GM11168 (cell line): ENCODE results near the gene ADAP1.

Experiments used
- in situ Hi-C: fragments of 300-500 bp; cut with MboI; formaldehyde crosslinking; loops from one replicate; pipeline ENCODE4 v1.12.0; 2022; ENCODE audit warnings: low sequenced_read_pairs; ENCODE audit not compliant: unreplicated experiment

ADAP1 gene

DNA sequence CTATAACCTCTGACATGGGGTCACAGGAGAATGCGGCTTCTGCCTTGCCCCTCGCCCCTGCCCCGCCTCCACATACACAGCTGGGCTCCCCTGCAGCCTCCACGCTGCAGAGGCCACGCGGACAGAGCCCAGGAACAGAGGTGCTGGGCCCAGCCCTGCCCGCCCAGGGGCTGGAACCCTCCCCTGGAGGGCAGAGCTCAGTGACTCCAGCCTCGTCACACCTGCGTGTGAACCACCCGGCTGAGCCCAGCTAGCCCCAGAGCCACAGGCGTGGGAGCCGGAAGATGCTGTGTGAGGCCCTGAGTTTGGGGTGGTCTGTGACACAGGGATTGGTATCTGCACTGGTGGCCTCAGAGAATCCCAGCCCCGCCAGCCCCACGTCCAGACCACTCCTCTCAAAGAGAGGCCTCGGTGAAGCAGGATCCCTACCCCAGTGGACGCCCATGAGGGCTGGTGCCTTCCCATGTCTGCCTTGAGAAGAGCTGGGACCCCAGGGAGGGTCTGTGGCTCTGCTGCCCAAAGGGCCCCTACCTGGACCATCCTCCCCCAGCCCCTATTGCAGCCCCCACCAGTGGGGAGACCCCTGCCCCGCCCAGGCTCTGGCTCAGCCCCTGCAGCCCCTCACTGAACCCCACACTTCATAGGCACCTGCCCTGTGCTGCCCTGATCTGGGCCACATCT is 8.1 kb upstream of the ADAP1 start:
- in situ Hi-C loops = loop anchor here (5.0 kb wide), 1 partner anchor 35 kb away; no protein-coding TSS in a partner anchor

DNA sequence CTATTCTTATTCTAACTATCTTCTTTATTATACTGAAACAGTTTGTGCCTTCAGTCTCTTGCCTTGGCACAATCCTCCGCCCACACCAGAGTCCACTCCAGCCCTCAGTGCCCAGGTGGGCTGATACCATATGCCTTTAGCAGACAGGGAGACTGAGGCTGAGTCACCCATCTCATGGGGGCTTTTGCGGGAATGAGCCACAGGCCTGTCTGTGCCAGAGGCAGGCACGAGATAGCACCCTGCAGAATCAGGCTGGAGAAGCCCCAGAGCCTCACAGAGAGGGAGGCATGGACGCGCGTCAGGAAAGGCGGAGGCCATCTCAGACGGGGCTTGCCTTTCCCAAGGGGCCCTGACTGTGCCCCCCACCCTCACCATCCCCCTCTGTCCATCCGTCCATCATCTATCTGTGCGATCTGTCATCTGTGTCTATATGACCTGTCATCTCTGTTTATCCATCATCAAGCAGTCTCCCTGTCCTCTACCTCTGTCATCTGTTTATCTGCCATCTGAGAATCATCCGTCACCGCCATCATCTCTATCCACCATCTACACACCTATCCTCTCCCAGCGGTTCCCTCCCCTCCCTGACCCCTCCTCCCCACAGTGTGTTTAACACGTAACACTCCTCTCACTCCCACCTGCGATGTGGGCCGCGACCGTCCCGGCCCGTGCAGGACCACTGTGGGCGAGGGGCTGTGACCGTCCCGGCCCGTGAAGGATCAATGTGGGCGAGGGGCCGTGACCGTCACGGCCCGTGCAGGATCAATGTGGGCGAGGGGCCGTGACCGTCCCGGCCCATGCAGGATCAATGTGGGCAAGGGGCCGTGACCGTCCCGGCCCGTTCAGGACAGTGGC is 7.3 kb upstream of the ADAP1 start:
- in situ Hi-C loops = loop anchor here (5.0 kb wide), 1 partner anchor 34 kb away; no protein-coding TSS in a partner anchor

DNA sequence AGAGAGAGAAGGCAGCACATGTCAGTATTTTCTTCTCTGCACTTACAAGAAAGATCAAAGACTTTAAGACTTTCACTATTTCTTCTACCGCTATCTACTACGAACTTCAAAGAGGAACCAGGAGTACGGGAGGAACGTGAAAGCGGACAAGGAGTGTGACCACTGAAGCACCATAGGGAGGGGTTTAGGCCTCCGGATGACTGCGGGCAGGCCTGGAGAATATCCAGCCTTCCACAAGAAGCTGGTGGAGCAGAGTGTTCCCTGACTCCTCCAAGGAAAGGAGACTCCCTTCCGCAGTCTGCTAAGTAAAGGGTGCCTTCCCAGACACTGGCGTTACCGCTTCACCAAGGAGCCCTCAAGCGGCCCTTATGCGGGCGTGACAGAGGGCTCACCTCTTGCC is 6.5 kb upstream of the ADAP1 start:
- in situ Hi-C loops = loop anchor here (5.0 kb wide), 1 partner anchor 34 kb away; no protein-coding TSS in a partner anchor

DNA sequence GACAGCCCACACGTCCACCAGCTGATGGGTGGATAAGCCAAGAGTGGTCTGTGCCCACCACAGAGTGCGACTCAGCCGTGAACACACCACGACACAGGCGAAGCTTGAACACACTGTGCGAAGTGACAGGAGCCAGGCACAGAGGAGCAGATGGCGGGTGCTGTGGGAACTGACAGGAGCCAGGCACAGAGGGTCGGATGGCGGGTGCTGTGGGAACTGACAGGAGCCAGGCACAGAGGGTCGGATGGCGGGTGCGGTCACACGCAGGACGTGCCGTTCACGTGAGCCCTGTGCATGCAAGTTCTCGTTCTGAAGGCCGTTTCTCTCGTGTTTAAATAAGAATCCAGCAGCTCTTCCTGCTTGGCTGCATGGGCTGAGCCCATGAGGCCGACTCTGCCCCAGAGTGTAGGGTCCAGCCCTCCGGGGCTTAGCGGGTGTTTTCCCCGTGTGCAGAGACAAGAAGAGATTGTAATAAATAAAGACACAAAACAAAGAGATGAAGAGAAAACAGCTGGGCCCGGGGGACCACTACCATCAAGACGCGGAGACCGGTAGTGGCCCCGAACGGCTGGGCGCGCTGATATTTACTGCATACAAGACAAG is 5.9 kb upstream of the ADAP1 start:
- in situ Hi-C loops = loop anchor here (5.0 kb wide), 1 partner anchor 33 kb away; no protein-coding TSS in a partner anchor

DNA sequence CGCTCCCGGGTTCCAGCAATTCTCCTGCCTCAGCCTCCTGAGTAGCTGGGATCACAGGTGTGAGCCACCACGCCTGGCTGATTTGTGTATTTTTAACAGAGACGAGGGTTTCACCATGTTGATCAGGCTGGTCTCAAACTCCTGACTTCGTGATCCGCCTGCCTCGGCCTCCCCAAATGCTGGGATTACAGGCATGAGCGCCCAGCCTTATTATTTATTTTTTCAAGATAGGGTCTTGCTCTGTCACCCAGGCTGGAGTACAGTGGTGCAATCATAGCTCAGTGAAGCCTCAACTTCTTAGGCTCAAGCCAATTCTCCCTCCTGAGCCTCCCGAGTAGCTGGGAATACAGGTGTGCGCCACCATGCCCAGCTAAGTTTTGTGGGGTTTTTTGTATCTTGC is 5.3 kb upstream of the ADAP1 start:
- in situ Hi-C loops = loop anchor here (5.0 kb wide), 1 partner anchor 32 kb away; no protein-coding TSS in a partner anchor

DNA sequence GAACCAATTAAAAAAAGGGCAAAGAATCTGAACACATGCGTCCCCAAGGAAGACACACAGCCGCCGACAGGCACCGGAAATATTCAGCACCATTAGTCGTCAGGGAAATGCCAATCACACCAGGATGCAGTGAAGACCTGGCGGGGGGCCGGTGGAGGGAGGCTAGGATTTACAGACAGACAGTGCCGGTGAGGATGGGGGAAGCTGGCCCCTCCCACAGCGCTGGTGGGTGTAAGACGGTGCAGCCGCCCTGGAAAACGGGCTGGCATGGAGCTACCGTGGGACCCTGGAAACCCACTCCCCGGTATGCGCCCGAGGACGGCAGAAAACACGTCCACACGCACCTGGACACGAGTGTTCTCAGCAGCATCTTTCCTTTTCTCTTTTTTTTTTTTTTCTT is 4.8 kb upstream of the ADAP1 start:
- in situ Hi-C loops = no loop called here

DNA sequence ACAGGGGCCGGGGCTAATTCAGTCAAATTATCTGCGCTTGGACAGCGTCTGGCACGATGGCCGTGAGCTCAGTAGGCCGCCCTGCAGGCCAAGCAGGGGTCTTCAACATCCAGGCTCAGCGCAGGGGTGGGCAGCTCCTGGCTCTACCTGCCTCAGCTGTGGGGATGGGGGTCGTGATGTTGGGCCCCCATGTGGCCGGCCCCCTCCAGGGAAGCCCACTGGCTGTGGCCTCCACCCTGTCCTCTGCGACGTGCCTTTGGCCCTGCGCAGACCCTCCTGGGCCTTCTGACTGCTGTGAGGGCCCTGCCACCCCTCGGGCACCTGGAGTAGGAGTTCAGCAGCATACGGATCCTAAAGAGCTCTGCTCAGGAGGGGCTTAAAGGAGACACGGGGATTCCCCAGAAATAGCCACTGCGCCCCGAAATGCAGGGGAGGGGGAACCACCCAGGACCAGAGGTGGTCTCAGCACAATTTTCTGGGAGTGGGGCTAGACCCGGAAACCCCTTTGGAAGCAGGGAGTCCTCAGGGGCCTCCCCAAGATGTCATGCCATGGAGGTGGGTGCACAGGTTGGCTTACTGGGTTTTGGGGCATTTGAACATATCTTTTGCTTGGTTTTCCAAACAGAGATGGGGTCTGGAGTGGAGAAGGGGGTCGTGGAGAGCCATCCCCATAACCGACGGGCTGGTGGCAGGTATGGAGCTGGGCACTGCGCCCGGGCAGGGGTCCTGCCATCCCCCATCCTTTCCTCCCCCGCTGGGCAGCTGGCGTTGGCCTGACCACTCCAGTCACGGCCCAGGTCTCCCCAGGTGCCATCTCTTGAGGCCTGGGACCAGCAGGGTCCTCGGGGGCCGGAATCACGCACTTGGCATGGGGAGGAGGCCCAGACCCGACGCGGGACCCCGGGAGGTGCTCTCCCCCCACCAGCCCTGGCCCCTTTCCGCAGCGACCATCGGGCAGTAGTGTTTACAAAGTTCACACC is 4.0 kb upstream of the ADAP1 start:
- in situ Hi-C loops = no loop called here

DNA sequence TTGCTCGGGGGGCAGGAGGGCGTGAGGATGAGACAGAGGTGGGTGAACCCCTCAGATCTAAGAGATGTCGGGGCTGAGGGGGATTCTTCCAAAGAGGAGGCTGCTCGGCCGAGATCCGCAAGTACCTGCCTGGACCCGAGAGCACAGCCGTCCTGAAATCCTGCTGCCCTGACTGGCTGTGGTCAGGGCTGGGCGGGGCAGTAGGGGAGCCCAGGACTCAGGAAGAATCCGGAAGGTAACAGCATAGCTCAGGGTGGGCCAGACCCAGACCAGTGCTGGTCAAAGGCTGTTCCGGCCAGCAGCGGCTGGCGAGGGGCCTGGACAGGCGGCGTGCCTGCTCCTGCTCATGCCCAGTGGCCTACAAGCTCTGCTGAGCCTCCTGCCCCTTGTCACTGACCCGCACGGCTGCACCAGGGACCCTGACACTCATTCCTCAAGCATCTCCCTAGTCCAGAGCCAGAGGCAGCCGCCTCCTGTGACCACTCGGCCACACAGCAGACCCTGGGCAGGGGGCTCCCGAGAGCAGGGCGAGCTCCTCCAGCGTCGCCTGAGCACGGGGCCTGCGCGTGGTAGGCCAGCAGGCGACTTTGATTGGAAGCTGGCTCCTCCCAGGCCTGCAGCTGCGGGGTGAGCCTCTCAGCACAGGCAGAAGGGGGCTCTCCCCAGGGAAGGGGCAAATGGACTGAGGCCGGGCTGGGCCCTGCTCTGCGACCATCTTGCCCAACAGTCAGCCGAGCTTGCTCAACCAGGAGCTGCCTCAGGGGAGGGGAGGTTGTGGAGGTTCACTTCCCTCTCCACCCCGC is 3.1 kb upstream of the ADAP1 start:
- in situ Hi-C loops = no loop called here

DNA sequence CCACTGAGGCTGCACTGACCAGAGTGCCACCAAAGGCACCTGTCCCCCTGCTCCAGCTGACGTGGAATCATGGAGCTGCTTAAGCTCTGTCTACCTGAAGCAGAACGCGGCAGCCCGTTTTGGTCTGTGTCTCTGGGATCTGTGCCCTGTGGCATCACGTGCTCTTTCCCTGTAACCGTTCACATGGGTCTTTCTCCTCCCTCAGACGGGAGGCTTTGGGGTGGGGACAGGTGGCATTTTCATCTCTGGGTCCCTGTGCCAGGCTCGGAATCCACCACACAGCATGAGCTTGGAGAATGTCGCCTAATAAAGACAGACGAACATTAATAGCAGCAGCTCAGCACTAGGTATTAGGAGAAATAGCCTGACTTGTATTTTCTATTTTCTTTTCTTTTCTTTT is 1.6 kb upstream of the ADAP1 start:
- in situ Hi-C loops = no loop called here

DNA sequence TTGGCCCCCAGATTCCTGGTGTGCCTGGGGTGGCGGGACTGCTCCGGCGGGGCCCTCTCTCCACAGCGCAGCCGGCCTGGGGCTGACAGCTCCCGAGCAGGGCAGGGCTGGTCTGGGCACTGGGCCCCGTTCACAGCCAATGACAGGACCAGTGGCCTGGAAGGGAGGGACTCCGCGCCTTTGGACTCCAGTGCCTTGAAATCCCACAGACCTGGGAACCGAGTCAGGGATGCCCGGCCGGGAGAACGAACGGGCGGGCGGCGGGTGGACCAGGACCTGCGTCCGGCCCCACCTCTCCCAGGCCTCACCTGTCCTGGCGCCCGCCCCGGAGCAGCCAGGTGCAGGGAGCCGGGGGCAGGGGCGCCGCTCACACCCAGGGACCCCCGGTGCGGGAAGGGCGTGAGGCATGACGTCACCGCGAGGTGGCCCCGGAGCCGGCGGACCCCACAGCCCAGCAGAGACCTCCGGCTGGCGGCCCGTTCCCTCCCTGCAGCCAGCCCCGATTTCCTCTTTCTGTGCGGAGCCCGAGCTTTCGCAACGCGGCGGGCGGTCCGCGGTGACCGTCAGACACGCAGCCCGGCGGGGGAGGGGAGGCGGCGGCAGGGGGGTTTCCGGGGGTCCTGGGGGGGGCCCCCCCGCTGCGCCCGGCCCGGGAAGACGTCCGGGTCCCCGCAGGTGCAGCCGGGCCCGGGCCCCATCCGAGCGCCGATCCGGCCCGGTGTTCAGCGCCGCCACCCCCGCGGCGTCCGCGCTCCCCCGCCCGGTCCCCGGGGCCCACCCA is 743 bp downstream of the ADAP1 start:
- in situ Hi-C loops = no loop called here

DNA sequence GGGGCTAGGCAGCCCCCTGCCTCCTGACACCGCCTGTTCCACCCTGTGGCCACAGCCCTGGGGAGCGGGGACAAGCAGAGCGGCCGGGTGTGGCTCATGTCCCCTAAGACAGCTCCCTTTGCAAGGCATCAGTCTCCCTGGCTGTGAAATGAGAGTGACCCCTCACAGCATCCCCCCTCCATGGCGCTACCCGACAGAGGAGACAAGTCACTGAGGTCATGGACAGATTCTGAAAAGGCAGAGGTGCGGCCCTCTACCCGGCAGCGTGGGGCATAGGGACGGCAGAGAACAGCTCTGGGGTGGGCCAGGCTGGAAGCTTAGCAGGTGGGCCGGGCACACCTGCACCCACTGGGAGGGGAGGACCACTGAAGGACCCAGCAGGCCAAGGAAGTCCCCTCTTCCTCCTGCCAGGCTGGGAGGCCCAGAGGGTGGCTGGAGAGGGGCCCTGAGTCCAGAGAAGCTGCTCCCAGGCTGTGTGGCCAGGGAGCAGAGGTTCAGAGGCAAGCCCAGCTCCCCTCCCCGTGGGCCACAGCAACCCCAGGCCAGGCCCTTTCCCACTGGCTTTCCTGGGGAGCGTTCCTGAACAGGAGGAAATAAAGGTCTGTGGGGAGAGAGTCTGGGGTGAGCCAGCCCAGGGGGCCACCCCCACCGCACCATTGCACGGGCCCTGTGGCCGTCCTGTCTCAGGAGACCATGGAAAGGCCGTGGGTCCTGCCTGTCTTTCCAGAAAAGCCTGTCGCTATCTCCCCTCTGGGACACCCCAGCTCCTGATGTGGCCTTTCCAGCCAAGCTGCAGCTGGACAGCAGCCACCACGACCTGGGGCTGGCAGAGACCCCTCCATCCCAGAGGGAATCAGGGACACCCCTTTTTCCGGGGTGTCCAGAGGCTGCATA is 1.7 kb downstream of the ADAP1 start:
- in situ Hi-C loops = no loop called here

DNA sequence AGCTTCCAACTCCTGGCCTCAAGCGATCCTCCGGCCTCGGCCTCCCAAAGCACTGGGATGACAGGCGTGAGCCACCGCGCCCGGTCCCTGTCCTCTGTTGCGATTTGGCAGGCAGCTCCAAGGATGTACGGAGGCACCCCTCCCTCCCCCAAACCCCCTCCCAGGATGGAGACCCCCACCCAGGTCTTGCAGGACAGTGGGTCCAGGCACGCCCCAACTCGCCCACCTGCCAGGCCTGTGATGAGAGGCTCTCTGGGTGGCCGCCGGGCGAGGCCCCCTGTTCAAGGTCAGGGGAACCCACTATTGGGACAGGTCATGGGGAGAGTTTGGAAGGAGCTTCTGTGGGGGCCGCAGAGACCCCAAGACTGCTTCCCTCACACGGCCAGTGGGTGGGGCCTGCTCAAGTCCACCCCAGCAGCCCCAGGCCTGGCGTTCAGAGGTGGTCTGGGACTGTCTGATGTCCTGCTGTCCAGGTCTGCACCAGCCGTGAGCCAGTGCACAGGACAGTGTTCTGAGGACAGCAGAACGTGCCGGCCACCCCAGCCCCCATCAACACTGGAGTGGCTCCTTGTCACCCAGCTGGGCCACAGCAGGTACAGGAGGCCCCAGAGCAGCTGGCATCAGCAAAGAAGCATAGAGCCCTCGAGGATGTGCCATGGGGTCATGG is 2.5 kb downstream of the ADAP1 start:
- in situ Hi-C loops = no loop called here

DNA sequence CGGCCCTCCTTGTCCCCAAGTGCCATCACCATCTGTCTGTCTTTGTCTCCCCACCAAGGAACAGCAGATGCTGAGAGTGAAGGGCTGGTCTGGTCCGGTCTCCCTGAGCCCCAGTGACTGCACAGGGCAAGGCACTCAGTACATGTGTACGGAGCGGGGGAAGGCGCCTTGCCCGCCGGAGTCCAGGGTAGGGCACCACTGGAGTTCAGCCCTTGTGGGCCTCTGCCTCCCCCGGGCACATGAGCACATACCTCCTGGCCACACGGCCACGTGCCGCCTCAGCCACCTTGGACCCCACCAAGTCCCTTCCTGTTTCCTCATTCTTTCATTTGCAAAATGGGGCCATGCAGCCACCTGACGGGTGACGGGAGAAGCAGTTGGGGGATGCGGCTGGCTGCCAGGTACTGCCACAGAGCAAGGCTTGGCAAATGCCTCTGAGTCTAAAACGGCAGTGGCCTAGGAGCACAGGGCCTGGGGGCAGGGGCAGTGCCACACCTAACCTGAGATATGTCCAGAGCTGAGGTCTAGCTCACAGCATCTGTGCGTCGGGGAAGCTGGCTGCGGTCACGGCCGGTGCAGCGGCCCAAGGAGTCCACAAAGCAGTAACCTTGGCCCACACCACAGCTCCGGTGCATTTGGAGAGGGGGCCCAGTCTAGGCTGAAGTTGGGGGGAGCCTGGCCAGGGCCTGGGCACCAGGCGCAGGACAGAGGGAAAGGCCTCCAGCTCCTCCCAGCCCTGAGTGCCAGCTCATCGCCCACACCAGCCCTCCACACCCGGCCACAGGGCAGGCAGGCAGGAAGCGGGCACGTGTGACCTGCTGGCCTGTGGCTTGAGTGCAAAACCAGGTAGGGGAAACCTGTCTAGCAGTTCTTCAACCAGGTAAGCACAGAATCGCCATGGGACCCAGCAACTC is 5.2 kb downstream of the ADAP1 start:
- in situ Hi-C loops = no loop called here

DNA sequence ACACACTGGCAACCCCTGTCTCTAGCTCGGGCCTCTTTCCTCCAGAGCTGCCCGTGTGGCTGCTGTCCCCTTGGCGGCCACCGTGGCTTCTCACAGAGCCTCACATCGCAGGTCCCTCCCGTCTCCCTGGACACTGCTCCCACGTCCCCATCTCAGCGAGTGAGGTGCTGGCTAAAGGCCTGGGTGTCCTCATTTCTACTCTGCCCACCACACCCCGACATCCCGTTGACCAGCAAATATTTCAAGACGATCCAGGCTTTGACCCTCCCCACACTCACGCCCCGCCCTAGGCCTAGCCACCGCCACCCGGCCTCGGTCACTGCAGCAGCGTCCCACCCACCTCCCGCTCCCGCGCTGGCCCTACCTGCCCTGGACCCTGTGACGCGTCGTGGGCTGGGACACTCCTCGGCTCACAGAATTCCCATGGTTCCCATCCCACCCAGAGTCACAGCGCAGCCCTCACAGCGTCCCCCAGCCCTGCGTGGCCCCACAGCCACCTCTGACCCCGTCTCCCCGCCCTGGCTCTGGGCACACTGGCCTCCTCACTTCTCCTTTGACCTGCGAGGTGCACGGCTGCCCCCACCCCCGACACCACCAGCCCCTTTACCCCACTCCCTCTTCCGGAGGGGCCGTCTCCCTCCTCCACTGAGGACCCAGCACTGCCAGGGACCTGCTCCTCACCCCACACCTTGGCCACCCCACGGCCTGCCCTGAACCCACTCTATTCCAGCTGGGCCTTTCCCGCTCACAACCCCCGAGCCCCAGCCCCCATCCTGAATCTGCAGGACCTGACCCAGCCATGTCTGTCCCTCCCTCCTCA is 6.9 kb downstream of the ADAP1 start:
- in situ Hi-C loops = no loop called here
